SK-N-MC (cell line): Measurements from ENCODE around the gene DPH1.

Experiments used
- EZH2 ChIP-seq: fragments of 200-600 bp; sonication (generic); IDR thresholded peaks from one replicate; pipeline ENCODE4 v1.6.1; 2017; ENCODE audit warnings: antibody characterized with exemption
- POLR2AphosphoS5 ChIP-seq: IDR thresholded peaks from 2 replicates; pipeline ENCODE4 v1.6.1; 2012; ENCODE audit warnings: mild to moderate bottlenecking, low read depth, low read length, borderline replicate concordance

DNA sequence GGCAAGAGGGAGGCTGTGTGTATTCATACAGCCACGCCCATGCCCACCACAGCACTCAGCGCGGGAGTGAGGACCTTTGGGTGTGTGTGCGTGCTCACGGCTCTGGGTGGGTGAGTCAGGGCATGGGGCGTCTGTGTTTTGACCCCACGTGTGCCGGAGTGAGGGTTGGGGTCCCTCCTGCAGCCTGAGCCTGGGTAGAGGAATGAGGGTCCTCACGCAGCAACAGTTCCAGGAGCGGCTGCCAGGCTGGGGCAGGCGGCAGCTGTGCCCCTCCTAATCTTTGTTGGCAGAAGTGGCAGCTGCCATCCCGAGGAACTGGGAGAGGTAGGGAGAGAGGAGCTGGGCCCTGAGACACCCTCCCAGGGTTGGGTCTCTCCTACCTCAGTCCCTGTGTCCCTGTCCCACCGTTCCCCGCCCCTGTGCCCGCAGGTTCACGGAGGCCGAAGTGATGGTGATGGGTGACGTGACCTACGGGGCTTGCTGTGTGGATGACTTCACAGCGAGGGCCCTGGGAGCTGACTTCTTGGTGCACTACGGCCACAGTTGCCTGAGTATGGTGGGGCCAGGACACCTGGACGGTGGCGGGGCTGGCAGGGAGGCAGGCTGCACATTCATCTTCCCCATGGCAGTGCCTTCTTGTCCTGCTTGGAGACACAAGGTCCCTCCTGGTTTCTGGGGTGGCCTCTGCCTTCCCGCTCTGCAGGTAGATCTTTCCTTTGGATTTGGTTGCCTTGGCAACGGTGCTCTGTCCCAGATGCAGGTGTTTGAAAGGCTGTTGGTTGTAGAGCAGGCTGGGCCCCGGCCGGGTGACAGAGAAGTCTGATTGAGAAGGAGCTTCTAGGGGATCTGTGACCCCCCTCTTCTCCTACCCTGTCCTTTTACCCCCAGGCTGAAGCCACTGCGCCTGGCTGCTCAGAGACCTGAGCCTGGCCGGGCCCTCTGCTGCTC is 5.9 kb downstream of the DPH1 start:
- no peak for TF ChIP-seq EZH2
- TF ChIP-seq POLR2AphosphoS5 = no peak
